GM12878 (cell line): ENCODE data around the gene ITPRIPL2. TPM values are rescaled to one million over a fixed set of nuclear protein-coding genes. Genes with fewer than 3 reads are reported as not detected.

Experiments
- ATAC-seq: fragments of 200-7000 bp; cut with Tn5 transposase; 3 replicates; pipeline ENCODE4 v1.9.1; 2020; ENCODE audit warnings: mild to moderate bottlenecking, moderate library complexity
- BruUV-seq: library from RNA; stranded (reverse); fragments of 400-500 nt; replicated peaks from 2 replicates; lab custom pipeline; 2021; lab: Mats Ljungman, UMichigan
- CTCF ChIA-PET: fragments of 300-600 bp; sonication (Branson Sonifier 250); formaldehyde crosslinking; extraction: SDS; loops from one replicate; lab custom pipeline; 2021; ENCODE audit warnings: inconsistent platforms; lab: Yijun Ruan, JAX
- POLR2A ChIA-PET: fragments of 350-600 bp; formaldehyde crosslinking; extraction: SDS; loops from one replicate; lab custom pipeline; 2021; ENCODE audit warnings: inconsistent platforms; lab: Charles Lee
- RAD21 ChIA-PET: fragments of 300-600 bp; sonication (Branson Sonifier 250); formaldehyde crosslinking; loops from one replicate; lab custom pipeline; 2023; ENCODE audit warnings: antibody characterized with exemption; ENCODE audit not compliant: unreplicated experiment; lab: Charles Lee
- SMC1A ChIA-PET: fragments of 300-600 bp; sonication (Branson Sonifier 250); formaldehyde crosslinking; loops from one replicate; lab custom pipeline; 2023; ENCODE audit not compliant: unreplicated experiment, uncharacterized antibody; lab: Charles Lee
- DNase-seq: peaks from one replicate; pipeline ENCODE4 v3.0.0-alpha.2; 2011; ENCODE audit warnings: low read depth, low spot score
- FAIRE-seq: peaks from 3 replicates; lab custom pipeline; 2011; peaks lifted over from hg19 to GRCh38; lab: Jason Lieb, UNC
- H2AFZ ChIP-seq: 2 replicates; pipeline ENCODE4 v1.6.0; 2011; ENCODE audit warnings: low read depth, low read length, control low read depth; ENCODE audit not compliant: control insufficient read depth
- H3K27ac ChIP-seq: 2 replicates; pipeline ENCODE4 v1.5.1; 2011; ENCODE audit warnings: control low read depth; ENCODE audit not compliant: control insufficient read depth, insufficient read depth
- H3K27me3 ChIP-seq, 2 experiments: replicated peaks in 1 of 2; 2 replicates each; pipeline versions ENCODE4 v1.6.0 to v1.6.1; 2011; ENCODE audit warnings: low read length in 1 of 2; ENCODE audit not compliant: control insufficient read depth in 2 of 2, insufficient read depth in 2 of 2
- H3K36me3 ChIP-seq, 2 experiments: 2 replicates each; pipeline ENCODE4 v1.5.1; 2011; ENCODE audit warnings: low read length in 1 of 2; ENCODE audit not compliant: control insufficient read depth in 2 of 2, insufficient read depth in 2 of 2
- H3K4me1 ChIP-seq: 2 replicates; pipeline ENCODE4 v1.6.1; 2011; ENCODE audit warnings: mild to moderate bottlenecking, low read length, moderate library complexity, mixed read lengths; ENCODE audit not compliant: control insufficient read depth, insufficient read depth
- H3K4me2 ChIP-seq: 2 replicates; pipeline ENCODE4 v1.6.0; 2011; ENCODE audit warnings: control low read depth; ENCODE audit not compliant: control insufficient read depth, insufficient read depth
- H3K4me3 ChIP-seq: fragments of 200-600 bp; sonication (generic); 2 replicates; pipeline ENCODE4 v1.5.1; 2016
- H3K79me2 ChIP-seq: 2 replicates; pipeline ENCODE4 v1.6.0; 2011; ENCODE audit warnings: low read length; ENCODE audit not compliant: control insufficient read depth, insufficient read depth
- H3K9ac ChIP-seq: 2 replicates; pipeline ENCODE4 v1.8.0; 2011; ENCODE audit warnings: low read length, control low read depth, mixed read lengths; ENCODE audit not compliant: control insufficient read depth, insufficient read depth
- H3K9me3 ChIP-seq: replicated peaks from 3 replicates; pipeline ENCODE4 v1.5.1; 2011; ENCODE audit warnings: mild to moderate bottlenecking, low read length; ENCODE audit not compliant: control insufficient read depth, insufficient read depth
- H4K20me1 ChIP-seq: 2 replicates; pipeline ENCODE4 v1.6.0; 2011; ENCODE audit not compliant: control insufficient read depth, insufficient read depth
- BCL3 ChIP-seq: IDR thresholded peaks from 2 replicates; pipeline ENCODE4 v1.6.1; 2011; ENCODE audit warnings: borderline replicate concordance, low read depth, mild to moderate bottlenecking, moderate library complexity, low read length; ENCODE audit not compliant: insufficient read depth, poor library complexity, severe bottlenecking
- DPF2 ChIP-seq: fragments of 450-650 bp; IDR thresholded peaks from 2 replicates; pipeline ENCODE4 v1.6.1; 2017; ENCODE audit warnings: mild to moderate bottlenecking
- E2F8 ChIP-seq: fragments of 450-650 bp; IDR thresholded peaks from 2 replicates; pipeline ENCODE4 v1.6.1; 2018; ENCODE audit warnings: mild to moderate bottlenecking, low read depth, moderate library complexity; ENCODE audit not compliant: partially characterized antibody
- ETV6 ChIP-seq, 2 experiments: fragments of 450-650 bp in 1 of 2; IDR thresholded peaks in 1 of 2; conservative IDR thresholded peaks in 1 of 2; 2 replicates each; pipeline ENCODE4 v1.6.1; 2014; ENCODE audit warnings: antibody characterized with exemption in 1 of 2, borderline replicate concordance in 1 of 2, low read depth in 1 of 2, mild to moderate bottlenecking in 1 of 2, moderate library complexity in 1 of 2
- FOXM1 ChIP-seq: IDR thresholded peaks from 2 replicates; pipeline ENCODE4 v1.6.1; 2012; ENCODE audit warnings: low read depth, mild to moderate bottlenecking, inconsistent platforms, low read length, moderate library complexity
- KDM1A ChIP-seq: fragments of 200-600 bp; sonication (generic); IDR thresholded peaks from 2 replicates; pipeline ENCODE4 v1.6.1; 2016; ENCODE audit warnings: borderline replicate concordance
- MTA3 ChIP-seq: IDR thresholded peaks from 2 replicates; pipeline ENCODE4 v1.6.1; 2012; ENCODE audit warnings: low read length, inconsistent platforms, borderline replicate concordance
- MYC ChIP-seq: IDR thresholded peaks from 2 replicates; pipeline ENCODE4 v1.6.1; 2011; ENCODE audit warnings: mild to moderate bottlenecking, low read length, moderate library complexity, inconsistent platforms; ENCODE audit not compliant: insufficient read depth, insufficient replicate concordance, insufficient read length, severe bottlenecking
- NKRF ChIP-seq: fragments of 450-650 bp; conservative IDR thresholded peaks from 2 replicates; pipeline ENCODE4 v1.6.1; 2017; ENCODE audit warnings: mild to moderate bottlenecking, moderate library complexity
- PML ChIP-seq: IDR thresholded peaks from 2 replicates; pipeline ENCODE4 v1.6.1; 2012; ENCODE audit warnings: low read length, inconsistent platforms
- RCOR1 ChIP-seq: conservative IDR thresholded peaks from 2 replicates; pipeline ENCODE4 v1.6.1; 2012; ENCODE audit warnings: low read depth, low read length, improper control_type of control experiment
- WGBS: methylation state at CpG from one replicate; pipeline ENCODE4 v1.1.6; 2016; ENCODE audit warnings: low lambda C conversion rate; ENCODE audit not compliant: insufficient replicate concordance, insufficient coverage; ENCODE audit errors: missing lambda C conversion rate; 5-methylcytosine and 5-hydroxymethylcytosine counted together
- in situ Hi-C: fragments of 300-500 bp; cut with MboI; formaldehyde crosslinking; loops from 9 replicates; pipeline ENCODE4 v1.14.3; 2018; ENCODE audit warnings: mixed read lengths
- intact Hi-C: fragments of 100-400 bp; cut with micrococcal nuclease; formaldehyde crosslinking; loops from one replicate; pipeline ENCODE4 v1.14.2; 2022; ENCODE audit not compliant: unreplicated experiment
- polyA plus RNA-seq, 11 experiments: library from polyadenylated mRNA; depleted of rRNA in 4 of 11; unstranded in 6 of 11; stranded (reverse) in 5 of 11; fragments of >200 nt; fragmentation: Nextera tagmentation in 4 of 11; fragmentation: Illumina TruSeq in 1 of 11; extraction: Ambion mirVana in 4 of 11; extraction: Trizol in 1 of 11; gene quantifications; 1 replicate in 1 of 11; 2 replicates in 10 of 11; pipeline versions ENCODE4 v1.2.1 to v1.2.3, GENCODE V29; 2011 to 2016; ENCODE audit warnings: inconsistent platforms in 2 of 11, missing spikeins in 2 of 11, low read depth in 1 of 11
- total RNA-seq, 4 experiments: library from RNA; depleted of rRNA in 3 of 4; stranded (reverse); fragments of >200 nt in 3 of 4; fragmentation: Illumina TruSeq in 1 of 4; extraction: Trizol in 1 of 4; gene quantifications; 2 replicates each; pipeline versions ENCODE4 v1.2.1 to v1.2.3, GENCODE V29; 2013 to 2021
- TF ChIP-seq, protein P1 (sequence below): fragments of 450-650 bp; IDR thresholded peaks from 2 replicates; pipeline ENCODE4 v1.6.1; 2017; ENCODE audit warnings: mild to moderate bottlenecking
- TF ChIP-seq, protein P2 (sequence below): IDR thresholded peaks from 2 replicates; pipeline ENCODE4 v1.6.1; 2012; ENCODE audit warnings: low read depth, low read length, improper control_type of control experiment

ITPRIPL2 gene
- total and polyA plus RNA-seq, 10 of the 15 experiments (the other 5 are each of a cell fraction or from before 2014, with no cell fraction given): 0.48 to 14.3 (median 3.5) TPM

DNA sequence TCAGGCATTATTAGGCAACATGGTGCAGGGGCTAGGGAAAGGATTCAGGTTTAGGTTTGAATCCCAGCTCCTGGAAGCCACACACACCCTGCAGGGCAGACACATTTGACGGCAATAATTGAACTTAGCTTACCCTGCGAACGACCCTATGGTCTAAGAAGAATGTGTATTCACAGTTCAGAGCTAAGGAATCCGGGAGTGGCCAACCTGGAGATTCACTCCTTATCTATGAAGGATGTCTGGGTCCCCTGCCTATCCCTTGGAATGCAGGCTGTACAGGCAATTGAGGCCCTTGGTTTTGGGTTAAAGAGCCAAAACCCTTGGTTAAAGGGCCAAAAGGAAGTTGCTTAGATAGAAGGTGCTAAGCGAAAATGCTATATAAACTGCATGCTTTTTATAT is 51.3 kb downstream of the ITPRIPL2 start:
- no peak for DNase-seq
- no peak overlapping the region for H2AFZ ChIP-seq
- POLR2A ChIA-PET: no interaction called here
- SMC1A ChIA-PET: interaction anchor here (0.6 to 1.4 kb wide), 4 partner anchors 65 to 79 kb away, joined by 3 to 4 read pairs (median 4); no protein-coding TSS in a partner anchor
- TF ChIP-seq FOXM1 (no peak), MYC (no peak), KDM1A (no peak), DPF2 (no peak), MTA3 (no peak), E2F8 (no peak), RCOR1 (no peak), NKRF (no peak), BCL3 (no peak), PML (no peak), ETV6 (conservative IDR thresholded peaks at IDR 0.05 in 1 of 2, IDR thresholded peaks at IDR 0.05 in 1 of 2; ENCODE audit: borderline replicate concordance in 1 of 2, low read depth in 1 of 2) (no peak)
- TF ChIP-seq, protein P1, sequence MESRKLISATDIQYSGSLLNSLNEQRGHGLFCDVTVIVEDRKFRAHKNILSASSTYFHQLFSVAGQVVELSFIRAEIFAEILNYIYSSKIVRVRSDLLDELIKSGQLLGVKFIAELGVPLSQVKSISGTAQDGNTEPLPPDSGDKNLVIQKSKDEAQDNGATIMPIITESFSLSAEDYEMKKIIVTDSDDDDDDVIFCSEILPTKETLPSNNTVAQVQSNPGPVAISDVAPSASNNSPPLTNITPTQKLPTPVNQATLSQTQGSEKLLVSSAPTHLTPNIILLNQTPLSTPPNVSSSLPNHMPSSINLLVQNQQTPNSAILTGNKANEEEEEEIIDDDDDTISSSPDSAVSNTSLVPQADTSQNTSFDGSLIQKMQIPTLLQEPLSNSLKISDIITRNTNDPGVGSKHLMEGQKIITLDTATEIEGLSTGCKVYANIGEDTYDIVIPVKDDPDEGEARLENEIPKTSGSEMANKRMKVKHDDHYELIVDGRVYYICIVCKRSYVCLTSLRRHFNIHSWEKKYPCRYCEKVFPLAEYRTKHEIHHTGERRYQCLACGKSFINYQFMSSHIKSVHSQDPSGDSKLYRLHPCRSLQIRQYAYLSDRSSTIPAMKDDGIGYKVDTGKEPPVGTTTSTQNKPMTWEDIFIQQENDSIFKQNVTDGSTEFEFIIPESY: no peak
- TF ChIP-seq, protein P2, sequence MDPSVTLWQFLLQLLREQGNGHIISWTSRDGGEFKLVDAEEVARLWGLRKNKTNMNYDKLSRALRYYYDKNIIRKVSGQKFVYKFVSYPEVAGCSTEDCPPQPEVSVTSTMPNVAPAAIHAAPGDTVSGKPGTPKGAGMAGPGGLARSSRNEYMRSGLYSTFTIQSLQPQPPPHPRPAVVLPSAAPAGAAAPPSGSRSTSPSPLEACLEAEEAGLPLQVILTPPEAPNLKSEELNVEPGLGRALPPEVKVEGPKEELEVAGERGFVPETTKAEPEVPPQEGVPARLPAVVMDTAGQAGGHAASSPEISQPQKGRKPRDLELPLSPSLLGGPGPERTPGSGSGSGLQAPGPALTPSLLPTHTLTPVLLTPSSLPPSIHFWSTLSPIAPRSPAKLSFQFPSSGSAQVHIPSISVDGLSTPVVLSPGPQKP: no peak
- TF ChIP-seq, all 136 proteins: peak for 0
- in situ Hi-C loops: no loop called here
- no peaks in the 10 kb centered on the region; a peak in 1 of 4 replicates for H3K27me3 ChIP-seq
- no peaks in the 10 kb centered on the region for H3K36me3 ChIP-seq
- H3K4me1 ChIP-seq: no peaks in the 10 kb centered on the region
- BruUV-seq: no TSS peak
- H3K9ac ChIP-seq: no peak overlapping the region
- no peaks in the 10 kb centered on the region for H3K9me3 ChIP-seq
- ChIA-PET RAD21 (interaction anchor here (0.9 kb wide), 1 partner anchor 79 kb away, joined by 5 read pairs; no protein-coding TSS in a partner anchor), CTCF (interaction anchor here (1.2 to 2.4 kb wide), 4 partner anchors 20 to 337 kb away, joined by 3 to 8 read pairs (median 5); no protein-coding TSS in a partner anchor)
- H3K4me3 ChIP-seq: no peak overlapping the region
- no peak for ATAC-seq
- H3K4me2 ChIP-seq: no peak overlapping the region
- WGBS: 51% methylated on average over 5 of the region's 5 CpGs
- no peaks in the 10 kb centered on the region for H3K79me2 ChIP-seq
- FAIRE-seq: no peak
- intact Hi-C loops: loop anchor here (10.0 kb wide), 1 partner anchor 340 kb away; no protein-coding TSS in a partner anchor
- no peaks in the 10 kb centered on the region for H4K20me1 ChIP-seq
- H3K27ac ChIP-seq: no peak overlapping the region
